ENCODE measurements around the gene KLF15.

KLF15 gene

DNA sequence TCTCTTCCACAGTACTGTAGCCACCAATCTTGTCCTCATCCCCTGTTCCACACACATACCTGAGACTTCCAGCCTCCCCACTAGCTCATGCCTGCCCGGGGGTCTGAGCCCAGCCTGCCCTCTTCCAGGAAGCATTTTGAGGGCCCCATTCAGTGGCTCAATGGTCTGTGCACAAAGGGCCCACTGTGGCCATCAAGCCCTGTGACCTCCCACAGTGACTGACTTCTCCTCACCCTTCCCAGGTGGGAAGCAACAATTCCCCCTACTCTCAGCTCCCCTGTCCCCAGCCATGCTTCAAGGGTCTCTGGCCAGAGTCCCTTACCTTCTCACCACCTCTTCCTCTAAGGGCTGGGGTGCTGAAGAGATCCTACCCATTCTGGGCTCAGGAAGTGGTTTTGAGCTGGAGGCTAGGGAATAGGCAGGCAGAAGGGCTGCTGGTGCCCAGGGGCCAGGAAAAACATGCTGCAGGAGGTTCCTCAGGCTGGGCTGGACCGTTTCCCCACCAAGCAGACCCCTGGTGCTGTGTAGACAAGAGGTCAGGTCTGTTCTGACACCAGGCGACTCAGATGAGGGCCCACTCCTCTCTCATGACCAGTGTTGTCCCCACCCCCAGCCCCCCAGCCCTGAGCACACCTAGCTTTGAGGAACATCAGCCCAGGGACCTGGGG lies 3.0 kb upstream of the KLF15 start:
- DNase-seq: no peak

- DNase-seq: no peak
Observed at GRCh38 chr3:126358816-126359181, 1.6 kb upstream of the KLF15 start.

GRCh38 chr3:126358038-126358815 lies 1.0 kb upstream of the KLF15 start:
- peak; percentile 6 for DNase-seq

GRCh38 chr3:126356373-126357264 lies 589 bp downstream of the KLF15 start:
- peak; percentile 25 for DNase-seq

GRCh38 chr3:126355777-126356372 lies 1.3 kb downstream of the KLF15 start:
- peak; percentile 83 for DNase-seq

GRCh38 chr3:126355251-126355650 lies 2.0 kb downstream of the KLF15 start:
- DNase-seq: no peak

DNA sequence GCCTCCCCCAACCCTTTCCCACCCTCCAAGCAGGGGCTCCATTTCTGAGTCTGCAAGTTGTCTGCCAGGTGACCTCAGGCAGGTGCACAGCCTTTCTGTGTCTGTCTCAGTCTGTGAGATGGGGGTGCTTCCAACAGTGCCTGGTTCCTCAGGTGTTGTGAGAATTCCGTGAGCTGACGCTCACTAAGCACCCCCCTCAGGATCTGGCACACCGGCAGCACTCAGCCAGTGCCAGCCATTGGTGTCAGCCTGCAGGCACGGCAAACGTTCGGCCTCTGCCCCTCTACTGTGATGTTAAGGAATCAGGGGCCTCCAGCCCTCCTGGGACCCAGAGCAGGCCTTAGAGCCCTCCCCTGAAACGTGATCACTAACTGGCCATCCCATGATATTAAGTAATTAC lies 2.4 kb downstream of the KLF15 start:
- no peak for DNase-seq

- no peak for DNase-seq
Observed at GRCh38 chr3:126353694-126354321, 3.4 kb downstream of the KLF15 start.

- no peak for DNase-seq
Observed at GRCh38 chr3:126352476-126353454, 4.4 kb downstream of the KLF15 start.

GRCh38 chr3:126351771-126352475 lies 5.3 kb downstream of the KLF15 start:
- no peak for DNase-seq

GRCh38 chr3:126351086-126351770 lies 6.0 kb downstream of the KLF15 start:
- no peak for DNase-seq

DNA sequence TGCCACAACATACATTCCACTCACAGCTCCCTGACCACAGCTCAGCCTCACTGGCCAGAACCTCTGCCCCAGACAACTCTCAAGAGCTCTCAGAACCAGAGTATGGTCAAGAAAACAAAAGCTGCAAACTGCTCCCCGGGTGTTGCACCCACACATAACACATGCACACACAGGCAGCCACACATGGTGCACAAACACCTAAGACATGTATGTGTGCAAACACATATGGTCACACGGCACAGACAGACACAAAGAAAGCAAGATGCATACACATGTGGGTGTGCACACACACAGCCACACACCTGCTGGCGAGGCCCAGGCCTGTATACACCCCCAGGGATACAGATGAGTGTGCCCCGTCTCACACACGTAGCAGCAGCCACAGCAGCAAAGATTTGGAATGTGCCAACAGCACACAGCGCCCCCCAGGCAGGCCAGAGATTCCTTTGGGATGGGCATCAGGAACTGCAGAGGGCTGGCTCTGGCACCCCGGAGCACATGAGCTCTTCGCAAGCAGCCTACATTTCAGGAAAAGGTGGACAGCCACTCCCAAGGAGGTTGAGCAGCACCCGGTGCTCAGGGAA lies 6.6 kb downstream of the KLF15 start:
- DNase-seq: no peak

DNA sequence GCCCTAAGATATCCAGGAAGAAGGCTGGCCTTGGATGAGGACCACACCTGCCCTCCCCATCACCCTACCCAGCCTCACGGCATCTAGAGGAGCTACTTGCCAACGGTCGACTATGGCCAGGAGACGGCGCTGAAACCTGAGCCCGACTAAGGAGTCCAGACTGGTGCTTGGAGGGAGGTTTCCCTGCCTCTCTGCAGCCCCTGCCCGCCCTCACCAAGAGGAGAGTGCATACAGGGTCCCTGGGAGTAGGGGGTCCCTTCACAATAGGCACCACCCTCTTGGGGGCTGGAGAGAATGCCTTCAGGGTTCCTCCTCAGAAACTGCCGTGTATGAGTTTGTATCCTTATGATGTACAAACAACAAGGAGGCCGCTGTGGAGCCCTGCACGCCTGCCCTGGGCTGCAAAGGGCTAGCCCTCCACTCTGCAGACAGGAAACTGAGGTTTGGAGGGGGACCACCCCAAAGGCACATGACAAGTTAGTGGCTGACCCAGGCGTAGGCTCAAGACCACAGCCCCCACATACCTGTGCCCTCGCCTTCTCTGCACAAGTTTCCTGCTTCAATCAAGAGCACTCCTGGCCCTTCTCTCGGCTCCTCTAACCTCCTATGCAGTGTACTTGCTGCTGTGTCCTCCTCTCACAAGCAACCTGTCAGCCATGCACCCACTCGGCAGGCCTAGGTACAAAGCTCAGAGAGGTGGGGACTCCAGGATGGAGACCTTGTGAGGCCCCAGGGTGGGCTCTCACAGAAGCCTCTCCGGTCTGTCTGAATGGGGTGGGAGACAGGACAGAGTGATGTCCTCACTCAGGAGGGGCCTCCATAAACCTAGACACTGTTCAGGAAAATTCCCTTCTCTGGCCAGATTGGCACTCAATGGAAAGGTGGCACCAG lies 7.4 kb downstream of the KLF15 start:
- no peak for DNase-seq

DNA sequence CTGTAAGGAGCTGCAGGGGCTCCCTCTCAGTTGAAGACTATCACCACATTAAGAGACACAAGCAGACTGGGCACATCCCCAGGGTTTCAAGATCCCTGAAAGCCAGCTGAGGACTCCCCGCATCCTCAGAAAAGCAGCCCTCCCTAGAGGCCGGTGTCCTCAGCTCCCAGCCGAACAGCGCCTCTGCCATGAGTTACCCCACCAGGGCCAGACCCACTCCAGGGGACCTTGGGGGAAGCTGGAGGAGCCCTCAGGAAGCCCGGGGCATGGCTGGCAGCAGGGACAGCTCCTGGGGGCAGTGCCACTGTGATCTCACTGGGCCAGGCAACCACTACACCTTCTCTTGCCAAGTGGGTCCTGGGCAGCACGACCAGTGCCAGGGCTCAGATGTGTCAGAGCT lies 8.1 kb downstream of the KLF15 start:
- DNase-seq: no peak

GRCh38 chr3:126348308-126348920 lies 8.8 kb downstream of the KLF15 start:
- peak; percentile 48 for DNase-seq

- DNase-seq: no peak
Observed at GRCh38 chr3:126347543-126348161, 9.6 kb downstream of the KLF15 start.

DNA sequence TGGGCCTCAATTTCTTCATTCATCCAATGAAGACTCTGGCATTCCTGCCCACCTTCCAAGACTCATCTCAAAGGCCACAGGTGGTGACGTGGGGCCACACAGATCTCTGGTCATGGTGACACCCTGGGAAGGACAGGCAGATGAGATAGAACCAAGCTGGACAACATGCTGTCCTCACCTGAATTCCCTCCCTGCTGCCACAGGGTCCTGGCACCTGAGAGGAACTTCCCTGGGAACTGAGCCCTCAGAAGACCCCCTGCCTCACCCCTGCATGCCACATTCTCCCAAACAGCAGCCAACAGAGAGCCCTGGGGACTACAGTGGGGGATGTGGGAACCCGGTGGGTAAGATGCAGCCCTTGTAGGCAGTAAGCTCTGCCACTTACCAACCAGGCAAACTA lies 10.7 kb downstream of the KLF15 start:
- DNase-seq: no peak

All from hematopoietic multipotent progenitor cell treated with erythropoietin and hydrocortisone succinate and interleukin-3 and kit ligand, for 6 days (in vitro differentiated cells).